NK-92 (cell line): Measurements from ENCODE around the gene FAM167B.
A peak's percentile ranks its signal among the peaks of the same experiment; 100 is the strongest.

ENCODE experiments used
- DNase-seq: peaks from one replicate; lab custom pipeline; 2025; ENCODE audit not compliant: unreplicated experiment; lab: John Stamatoyannopoulos, UW

FAM167B gene

DNA sequence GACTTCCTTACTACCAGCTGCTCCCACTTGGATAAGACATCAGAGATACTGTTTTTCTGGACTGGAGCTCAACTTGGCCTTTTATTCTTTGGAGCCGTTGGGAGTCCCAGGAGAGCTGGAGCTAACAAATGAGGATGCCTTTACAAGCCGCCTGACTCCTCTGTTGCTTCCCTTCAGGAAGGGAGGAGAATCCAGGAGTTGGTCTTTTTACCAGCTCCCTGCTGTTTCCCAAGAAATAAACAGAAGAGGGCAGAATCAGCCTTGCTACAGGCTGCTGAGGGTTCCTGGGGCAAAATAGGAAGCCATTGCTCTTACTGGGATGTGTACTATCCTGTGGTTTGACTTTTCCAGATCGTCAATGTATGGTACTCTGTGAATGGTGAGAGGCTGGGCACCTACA is 23.3 kb upstream of the FAM167B start:
- DNase-seq: no peak

DNA sequence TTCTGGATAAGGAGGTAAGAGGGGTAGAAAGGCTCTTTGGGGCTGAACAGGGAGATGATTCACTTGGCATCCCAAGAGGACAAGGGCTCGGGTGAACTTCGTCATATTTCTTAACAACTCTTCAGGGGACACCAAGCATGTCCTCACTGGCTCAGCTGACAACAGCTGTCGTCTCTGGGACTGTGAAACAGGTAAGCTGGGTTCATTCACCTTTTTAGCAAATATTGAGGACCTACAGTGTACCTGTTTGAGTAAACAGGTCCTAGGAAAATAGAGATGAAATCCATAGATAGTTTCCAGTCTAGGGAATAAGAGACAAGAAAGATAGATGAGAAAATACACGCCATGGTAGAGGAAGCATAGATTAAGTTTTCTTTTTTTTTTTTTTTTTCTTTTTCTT is 22.7 kb upstream of the FAM167B start:
- no peak for DNase-seq

- DNase-seq: no peak
Observed at GRCh38 chr1:32228771-32229170, 18.3 kb upstream of the FAM167B start.

- DNase-seq: no peak
Observed at GRCh38 chr1:32231843-32232432, 15.1 kb upstream of the FAM167B start.

DNA sequence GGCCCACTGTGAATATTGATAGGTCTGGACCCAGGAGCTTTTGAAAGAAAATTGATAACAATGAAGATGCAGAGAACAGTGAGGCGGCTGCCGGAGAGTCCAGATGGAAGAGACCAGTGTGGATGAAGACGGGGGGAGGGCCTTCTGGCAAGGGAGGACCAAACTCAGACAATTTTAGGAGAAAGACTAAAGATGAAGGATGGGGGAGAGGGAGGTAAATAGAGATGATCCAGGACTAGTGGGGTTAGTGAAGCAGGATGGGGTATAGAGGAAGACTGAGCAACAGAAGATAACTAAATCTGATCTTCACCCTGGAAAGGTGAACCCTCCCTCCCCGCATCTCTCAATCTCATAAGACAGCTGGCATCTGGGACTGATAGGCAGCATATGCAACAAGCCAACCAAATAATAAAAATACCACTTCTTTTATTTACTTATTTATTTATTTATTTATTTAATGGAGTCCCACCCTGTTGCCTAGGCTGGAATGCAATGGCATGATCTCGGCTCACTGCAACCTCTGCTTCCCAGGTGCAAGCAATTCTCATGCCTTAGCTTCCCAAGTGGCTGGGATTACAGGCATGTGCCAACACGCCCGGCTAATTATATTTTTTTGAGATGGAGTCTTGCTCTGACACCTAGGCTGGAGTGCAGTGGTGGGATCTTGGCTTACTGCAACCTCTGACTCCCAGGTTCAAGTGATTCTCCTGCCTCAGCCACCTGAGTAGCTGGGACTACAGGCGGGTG is 14.3 kb upstream of the FAM167B start:
- DNase-seq: no peak

DNA sequence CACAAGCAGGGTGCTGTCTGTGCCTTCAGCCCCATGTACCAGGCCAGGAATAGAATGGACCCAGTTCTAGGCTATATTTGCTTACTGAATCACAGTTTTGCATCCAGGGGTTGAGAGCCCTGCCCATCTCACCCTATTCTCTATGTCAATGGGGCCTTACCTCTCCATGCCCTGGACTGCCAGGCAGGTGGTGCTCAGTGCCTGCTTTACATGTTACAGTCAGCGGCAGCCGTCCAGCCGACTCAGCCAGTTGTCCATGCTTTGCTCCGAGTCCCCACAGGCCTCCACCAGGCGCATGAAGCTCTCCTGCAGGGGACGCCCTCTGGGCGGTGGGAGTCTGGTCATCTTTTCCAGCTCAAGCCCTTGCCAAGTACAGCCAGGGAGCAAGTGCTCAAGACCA is 12.2 kb upstream of the FAM167B start:
- no peak for DNase-seq

GRCh38 chr1:32239337-32239736 is 7.7 kb upstream of the FAM167B start:
- no peak for DNase-seq

GRCh38 chr1:32239790-32240139 is 7.3 kb upstream of the FAM167B start:
- DNase-seq: no peak

DNA sequence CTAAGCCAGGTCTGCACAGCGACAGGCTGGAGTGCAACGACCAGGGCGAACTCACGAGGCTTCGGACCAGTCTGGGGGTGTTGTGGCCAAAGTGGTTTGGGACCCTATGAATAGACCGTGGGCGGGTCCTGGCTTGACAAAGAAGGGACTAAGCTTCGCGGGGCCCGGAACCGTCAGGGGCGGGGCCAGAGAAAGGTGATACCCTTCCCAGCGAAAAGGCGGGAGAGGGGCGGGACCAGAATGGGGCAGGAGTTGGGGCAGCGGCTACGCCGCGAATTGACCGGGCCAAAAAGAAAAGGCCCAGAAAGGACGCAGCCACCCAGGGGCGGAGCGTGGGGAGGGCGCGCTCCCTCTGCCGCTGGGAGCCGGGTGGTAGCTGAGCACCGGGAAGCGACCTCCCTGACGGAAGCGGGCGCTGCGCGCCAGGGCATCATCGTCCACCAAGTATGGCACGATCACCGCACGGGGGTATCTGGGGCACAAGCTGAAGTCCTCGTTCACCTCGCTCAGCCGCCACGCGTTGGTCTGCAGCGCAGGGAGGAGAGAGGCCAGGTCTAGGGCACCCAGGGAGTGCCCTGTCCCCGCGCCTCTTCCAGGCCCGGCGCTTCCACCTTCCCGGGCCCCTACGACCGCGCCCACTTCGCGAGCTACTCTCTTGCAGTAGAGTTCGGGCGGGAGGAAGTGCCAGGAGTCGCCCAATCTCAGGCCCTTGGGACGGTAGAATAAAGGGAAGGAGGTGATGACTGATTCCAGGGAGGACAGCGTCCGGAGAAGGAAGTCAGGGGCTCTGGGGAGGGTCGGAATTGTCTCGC is 6.7 kb upstream of the FAM167B start:
- DNase-seq: no peak

GRCh38 chr1:32241001-32241763 is 5.8 kb upstream of the FAM167B start:
- DNase-seq: no peak

GRCh38 chr1:32242341-32242851 is 4.6 kb upstream of the FAM167B start:
- no peak for DNase-seq

- DNase-seq: no peak
Observed at GRCh38 chr1:32247452-32247851, 430 bp downstream of the FAM167B start.

GRCh38 chr1:32247983-32248889 is 1.2 kb downstream of the FAM167B start:
- DNase-seq: no peak

- DNase-seq: peak; percentile 43
Observed at GRCh38 chr1:32249831-32250525, 3.0 kb downstream of the FAM167B start.

DNA sequence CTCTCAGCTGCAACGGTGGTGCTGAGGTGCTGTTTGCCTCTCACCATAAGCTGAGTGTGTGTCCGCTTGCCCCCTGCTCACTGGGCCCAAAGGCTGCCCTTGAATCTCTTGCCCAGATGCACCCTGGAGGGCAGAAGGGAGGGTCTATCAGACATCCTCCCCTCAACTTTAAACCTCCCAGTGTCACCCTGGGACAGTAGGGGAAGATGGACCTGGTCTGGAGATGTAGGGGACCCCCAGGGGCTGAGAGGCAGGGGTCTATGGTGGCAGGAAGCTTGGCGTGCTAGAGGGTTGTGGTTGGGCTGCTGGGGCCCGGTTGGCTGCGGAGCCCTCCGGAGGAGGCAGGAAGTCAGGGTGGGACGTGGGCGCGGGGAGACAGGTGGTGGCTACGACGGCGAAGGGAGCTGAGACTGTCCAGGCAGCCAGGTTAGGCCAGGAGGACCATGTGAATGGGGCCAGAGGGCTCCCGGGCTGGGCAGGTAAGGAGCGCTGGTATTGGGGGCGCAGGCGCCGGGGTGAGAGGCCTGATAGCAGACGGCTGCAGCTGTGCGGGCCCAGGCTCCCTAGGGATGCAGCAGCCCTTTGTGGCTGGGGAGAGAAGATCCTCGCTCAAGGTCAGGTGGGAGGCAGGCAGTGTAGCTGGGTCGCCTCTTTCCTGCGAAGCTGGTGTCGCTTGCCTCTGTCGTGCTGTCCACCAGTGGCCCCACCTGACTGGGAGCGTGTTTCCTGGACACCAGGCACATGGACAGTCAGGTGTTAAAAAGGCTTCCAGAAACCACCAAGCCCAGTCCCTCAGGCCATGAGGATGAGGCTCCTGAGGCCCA is 4.1 kb downstream of the FAM167B start, which contains the start of gene LCK:
Gene LCK, plus strand, starts transcription at position 373 of the 824 bp plus-strand sequence. CDS start 23,065 bp downstream, outside the sequence.
- no peak for DNase-seq

DNA sequence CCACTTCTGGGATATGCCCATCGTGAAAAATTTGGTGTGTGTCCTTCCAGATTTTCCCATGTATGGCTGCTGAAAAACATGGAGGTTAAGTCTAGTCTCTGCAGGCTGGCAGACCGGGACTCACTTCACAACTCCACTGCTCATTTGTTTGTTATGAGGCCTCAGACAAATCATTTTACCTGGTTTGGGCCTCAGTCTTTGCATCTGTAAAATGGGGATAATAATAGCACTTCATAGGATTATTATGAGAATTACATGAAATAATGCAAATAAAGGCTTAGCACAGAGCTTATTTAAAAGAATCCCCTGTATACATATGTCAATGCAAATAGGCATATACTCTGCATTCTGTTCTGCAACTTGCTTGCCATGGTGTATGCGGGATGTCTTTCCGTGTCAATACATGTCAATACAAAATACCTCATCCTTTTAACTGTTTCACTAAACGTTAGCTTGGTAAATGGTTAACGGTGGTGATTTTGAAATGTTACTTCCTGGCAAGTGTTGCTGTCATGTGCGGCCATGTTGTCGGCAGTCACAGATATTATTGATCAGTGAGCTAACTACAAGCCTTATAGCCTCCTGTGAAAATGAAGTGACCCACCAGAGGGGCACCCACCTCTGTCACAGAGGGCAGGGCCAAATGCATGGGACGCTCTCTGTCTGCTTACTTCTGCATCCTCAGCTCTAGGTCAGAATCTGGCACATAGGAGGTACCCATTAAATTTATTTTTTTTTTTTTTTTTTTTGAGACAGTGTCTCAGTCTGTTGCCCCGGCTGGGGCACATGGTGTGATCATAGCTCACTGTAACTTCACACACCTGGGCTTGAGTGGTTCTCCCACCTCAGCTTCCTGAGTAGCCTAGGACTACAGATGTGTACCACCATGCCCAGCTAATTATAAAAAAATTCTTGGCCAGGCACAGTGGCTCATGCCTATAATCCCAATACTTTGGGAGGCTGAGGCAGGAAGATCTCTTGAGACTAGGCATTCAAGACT is 8.3 kb downstream of the FAM167B start:
- DNase-seq: no peak

GRCh38 chr1:32256473-32257226 is 9.6 kb downstream of the FAM167B start:
- no peak for DNase-seq
